HUES64 (cell line): Measurements from ENCODE around the gene IL3.
"Not testable (repeated sequence)": the region's sequence is repeated elsewhere in the genome, so short reads cannot be mapped to it uniquely, and the experiment has no call there.

ENCODE experiments used
- H3K27ac ChIP-seq: 2 replicates; pipeline ENCODE4 v1.7.0; 2013; ENCODE audit warnings: low read depth, low read length, inconsistent platforms
- H3K27me3 ChIP-seq: 2 replicates; pipeline ENCODE4 v1.6.1; 2013; ENCODE audit warnings: mild to moderate bottlenecking, low read length; ENCODE audit not compliant: insufficient read depth
- H3K36me3 ChIP-seq: 2 replicates; pipeline ENCODE4 v1.6.1; 2013; ENCODE audit warnings: mild to moderate bottlenecking, low read length; ENCODE audit not compliant: insufficient read depth
- H3K4me1 ChIP-seq: 2 replicates; pipeline ENCODE4 v1.6.1; 2013; ENCODE audit warnings: mild to moderate bottlenecking, low read length, moderate library complexity; ENCODE audit not compliant: insufficient read depth
- H3K4me3 ChIP-seq: 2 replicates; pipeline ENCODE4 v1.5.1; 2013; ENCODE audit warnings: mild to moderate bottlenecking, low read length, moderate library complexity
- H3K9ac ChIP-seq: 2 replicates; pipeline ENCODE4 v1.6.1; 2013; ENCODE audit warnings: mild to moderate bottlenecking, low read depth, low read length
- H3K9me3 ChIP-seq: 2 replicates; pipeline ENCODE4 v1.6.1; 2013; ENCODE audit warnings: low read depth, low read length; ENCODE audit not compliant: insufficient read depth
- WGBS: fragments of 150-250, 120-280 bp; methylation state at CpG from one replicate; pipeline ENCODE4 v1.1.7; 2013; ENCODE audit warnings: missing lambda C conversion rate; 5-methylcytosine and 5-hydroxymethylcytosine counted together

The IL3 gene

GRCh38 chr5:132099076-132099748 lies 38.8 kb downstream of the IL3 start:
- Histone ChIP-seq H3K27ac (no peak overlapping the region), H3K36me3 (no peaks in the 10 kb centered on the region), H3K4me1 (no peaks in the 10 kb centered on the region), H3K27me3 (no peaks in the 10 kb centered on the region), H3K4me3 (no peak overlapping the region), H3K9ac (no peak overlapping the region), H3K9me3 (no peaks in the 10 kb centered on the region)
- WGBS = 85% methylated on average over 5 of the region's 5 CpGs

GRCh38 chr5:132099905-132100304 lies 39.5 kb downstream of the IL3 start:
- WGBS = 95% methylated on average over 3 of the region's 3 CpGs
- H3K36me3 ChIP-seq = no peaks in the 10 kb centered on the region
- no peak overlapping the region for H3K4me3 ChIP-seq
- no peaks in the 10 kb centered on the region for H3K9me3 ChIP-seq
- no peaks in the 10 kb centered on the region for H3K27me3 ChIP-seq
- H3K4me1 ChIP-seq = no peaks in the 10 kb centered on the region
- no peak overlapping the region for H3K27ac ChIP-seq
- H3K9ac ChIP-seq = no peak overlapping the region

GRCh38 chr5:132100672-132101261 lies 40.3 kb downstream of the IL3 start:
- Histone ChIP-seq H3K27ac (no peak overlapping the region), H3K36me3 (no peaks in the 10 kb centered on the region), H3K27me3 (no peaks in the 10 kb centered on the region), H3K9me3 (no peaks in the 10 kb centered on the region), H3K9ac (no peak overlapping the region), H3K4me3 (no peak overlapping the region), H3K4me1 (no peaks in the 10 kb centered on the region)
- 95% methylated on average over 8 of the region's 8 CpGs for WGBS

- no peak overlapping the region for H3K4me3 ChIP-seq
- H3K9me3 ChIP-seq = no peaks in the 10 kb centered on the region
- no peak overlapping the region for H3K9ac ChIP-seq
- no peaks in the 10 kb centered on the region for H3K36me3 ChIP-seq
- H3K4me1 ChIP-seq = no peaks in the 10 kb centered on the region
- H3K27me3 ChIP-seq = no peaks in the 10 kb centered on the region
- no peak overlapping the region for H3K27ac ChIP-seq
- 95% methylated on average over 6 of the region's 6 CpGs for WGBS
Measured at GRCh38 chr5:132101385-132101880, 41.0 kb downstream of the IL3 start.

GRCh38 chr5:132102101-132102701 lies 41.7 kb downstream of the IL3 start:
- H3K27me3 ChIP-seq = no peaks in the 10 kb centered on the region
- H3K9me3 ChIP-seq = no peaks in the 10 kb centered on the region
- H3K4me1 ChIP-seq = no peaks in the 10 kb centered on the region
- no peak overlapping the region for H3K9ac ChIP-seq
- H3K4me3 ChIP-seq = no peak overlapping the region
- H3K27ac ChIP-seq = no peak overlapping the region
- 95% methylated on average over 5 of the region's 5 CpGs for WGBS
- no peaks in the 10 kb centered on the region for H3K36me3 ChIP-seq

- Histone ChIP-seq H3K27ac (no peak overlapping the region), H3K27me3 (no peaks in the 10 kb centered on the region), H3K36me3 (no peaks in the 10 kb centered on the region), H3K9ac (no peak overlapping the region), H3K9me3 (no peaks in the 10 kb centered on the region), H3K4me3 (no peak overlapping the region), H3K4me1 (no peaks in the 10 kb centered on the region)
- WGBS = 73% methylated on average over 3 of the region's 3 CpGs
Measured at GRCh38 chr5:132102944-132103331, 42.5 kb downstream of the IL3 start.

- Histone ChIP-seq H3K9ac (no peak overlapping the region), H3K36me3 (no peaks in the 10 kb centered on the region), H3K9me3 (no peaks in the 10 kb centered on the region), H3K27ac (no peak overlapping the region), H3K27me3 (no peaks in the 10 kb centered on the region), H3K4me3 (no peak overlapping the region), H3K4me1 (no peaks in the 10 kb centered on the region)
Measured at GRCh38 chr5:132103332-132103951, 43.0 kb downstream of the IL3 start.

GRCh38 chr5:132103969-132104391 lies 43.5 kb downstream of the IL3 start:
- WGBS = 90% methylated on average over 6 of the region's 6 CpGs
- Histone ChIP-seq H3K4me3 (no peak overlapping the region), H3K9ac (no peak overlapping the region), H3K27me3 (no peaks in the 10 kb centered on the region), H3K27ac (no peak overlapping the region), H3K4me1 (no peaks in the 10 kb centered on the region), H3K36me3 (no peaks in the 10 kb centered on the region), H3K9me3 (no peaks in the 10 kb centered on the region)

- Histone ChIP-seq H3K36me3 (no peaks in the 10 kb centered on the region), H3K27ac (no peak overlapping the region), H3K9me3 (no peaks in the 10 kb centered on the region), H3K27me3 (no peaks in the 10 kb centered on the region), H3K9ac (no peak overlapping the region), H3K4me1 (no peaks in the 10 kb centered on the region), H3K4me3 (no peak overlapping the region)
Measured at GRCh38 chr5:132104556-132104955, 44.1 kb downstream of the IL3 start.

GRCh38 chr5:132105688-132106087 lies 45.2 kb downstream of the IL3 start:
- no peaks in the 10 kb centered on the region for H3K9me3 ChIP-seq
- H3K4me3 ChIP-seq = no peak overlapping the region
- H3K27ac ChIP-seq = no peak overlapping the region
- H3K9ac ChIP-seq = no peak overlapping the region
- 90% methylated on average over 3 of the region's 3 CpGs for WGBS
- no peaks in the 10 kb centered on the region for H3K27me3 ChIP-seq
- H3K4me1 ChIP-seq = no peaks in the 10 kb centered on the region
- no peaks in the 10 kb centered on the region for H3K36me3 ChIP-seq

- 91% methylated on average over 1 of the region's 1 CpG for WGBS
Measured at GRCh38 chr5:132108495-132108894, 48.0 kb downstream of the IL3 start.

More at GRCh38 chr5:132108495-132108894, 48.0 kb downstream of the IL3 start:
- not testable (repeated sequence) for H3K9ac ChIP-seq, H3K4me1 ChIP-seq, H3K4me3 ChIP-seq, H3K27me3 ChIP-seq, H3K27ac ChIP-seq, H3K9me3 ChIP-seq, H3K36me3 ChIP-seq
